Fibroblast of lung (primary cell): ENCODE results near the gene PLXNA2.

Experiments used
- EZH2 ChIP-seq: IDR thresholded peaks from 2 replicates; pipeline ENCODE4 v1.5.1; 2012; ENCODE audit warnings: low read length, control low read depth, mild to moderate bottlenecking; ENCODE audit errors: missing control alignments
- TF ChIP-seq, protein P1 (sequence below), 2 donors: IDR thresholded peaks in 1 of 2; conservative IDR thresholded peaks in 1 of 2; 1 replicate in 1 of 2; 2 replicates in 1 of 2; pipeline ENCODE4 v1.5.1; 2011 to 2012; ENCODE audit warnings: low read length in 2 of 2, control low read depth in 1 of 2, inconsistent platforms in 1 of 2, low read depth in 1 of 2, mild to moderate bottlenecking in 1 of 2

- TF ChIP-seq, protein P1, sequence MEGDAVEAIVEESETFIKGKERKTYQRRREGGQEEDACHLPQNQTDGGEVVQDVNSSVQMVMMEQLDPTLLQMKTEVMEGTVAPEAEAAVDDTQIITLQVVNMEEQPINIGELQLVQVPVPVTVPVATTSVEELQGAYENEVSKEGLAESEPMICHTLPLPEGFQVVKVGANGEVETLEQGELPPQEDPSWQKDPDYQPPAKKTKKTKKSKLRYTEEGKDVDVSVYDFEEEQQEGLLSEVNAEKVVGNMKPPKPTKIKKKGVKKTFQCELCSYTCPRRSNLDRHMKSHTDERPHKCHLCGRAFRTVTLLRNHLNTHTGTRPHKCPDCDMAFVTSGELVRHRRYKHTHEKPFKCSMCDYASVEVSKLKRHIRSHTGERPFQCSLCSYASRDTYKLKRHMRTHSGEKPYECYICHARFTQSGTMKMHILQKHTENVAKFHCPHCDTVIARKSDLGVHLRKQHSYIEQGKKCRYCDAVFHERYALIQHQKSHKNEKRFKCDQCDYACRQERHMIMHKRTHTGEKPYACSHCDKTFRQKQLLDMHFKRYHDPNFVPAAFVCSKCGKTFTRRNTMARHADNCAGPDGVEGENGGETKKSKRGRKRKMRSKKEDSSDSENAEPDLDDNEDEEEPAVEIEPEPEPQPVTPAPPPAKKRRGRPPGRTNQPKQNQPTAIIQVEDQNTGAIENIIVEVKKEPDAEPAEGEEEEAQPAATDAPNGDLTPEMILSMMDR (conservative IDR thresholded peaks at IDR 0.05 in 1 of 2, IDR thresholded peaks at IDR 0.05 in 1 of 2; ENCODE audit: low read depth in 1 of 2, low read length in 2 of 2), result no peak
- no peak for TF ChIP-seq EZH2
Measured at GRCh38 chr1:208254862-208255261, 10.7 kb upstream of the PLXNA2 start.
